CD4-positive, CD25-positive, alpha-beta regulatory T cell (primary cell): ENCODE results near the gene TAL1. TPM values are rescaled to one million over a fixed set of nuclear protein-coding genes. Genes with fewer than 3 reads are reported as not detected.

ENCODE experiments used
- ATAC-seq, 2 donors: fragments of 150-1000 bp; cut with Tn5 transposase; one replicate each; pipeline ENCODE4 v1.10.0; 2021; ENCODE audit warnings: low read depth in 2 of 2, moderate number of reproducible peaks in 2 of 2, moderate library complexity in 1 of 2
- DNase-seq, 3 donors: peaks; one replicate each; pipeline versions ENCODE4 v3.0.0 to v3.0.0-alpha.2; 2012 to 2022; ENCODE audit warnings: mixed read lengths in 1 of 3
- H3K27ac ChIP-seq: one replicate; pipeline ENCODE4 v1.7.0; 2013; ENCODE audit warnings: mild to moderate bottlenecking, low read length; ENCODE audit not compliant: insufficient read depth, poor library complexity, severe bottlenecking
- H3K27me3 ChIP-seq: one replicate; pipeline ENCODE4 v1.7.0; 2013; ENCODE audit warnings: low read length; ENCODE audit not compliant: control insufficient read depth, insufficient read depth
- H3K36me3 ChIP-seq: one replicate; pipeline ENCODE4 v1.7.0; 2013; ENCODE audit warnings: mild to moderate bottlenecking, low read length, moderate library complexity; ENCODE audit not compliant: control insufficient read depth, insufficient read depth
- H3K4me1 ChIP-seq: 2 replicates; pipeline ENCODE4 v1.7.0; 2013; ENCODE audit warnings: mild to moderate bottlenecking, low read length; ENCODE audit not compliant: insufficient read depth, control insufficient read depth, poor library complexity, severe bottlenecking
- H3K4me3 ChIP-seq: one replicate; pipeline ENCODE4 v1.7.0; 2013; ENCODE audit warnings: low read depth, mild to moderate bottlenecking, low read length, moderate library complexity
- H3K9me3 ChIP-seq, 2 experiments: 1 replicate in 1 of 2; 2 replicates in 1 of 2; pipeline ENCODE4 v1.7.0; 2013; ENCODE audit warnings: low read length in 2 of 2, mild to moderate bottlenecking in 1 of 2, moderate library complexity in 1 of 2; ENCODE audit not compliant: control insufficient read depth in 2 of 2
- H3K27ac Mint-ChIP-seq, 3 donors: one replicate each; pipeline ENCODE4 v1.8.0; 2020 to 2022; ENCODE audit warnings: mild to moderate bottlenecking in 3 of 3, mixed read lengths in 3 of 3, moderate library complexity in 2 of 3
- H3K27me3 Mint-ChIP-seq: one replicate; pipeline ENCODE4 v1.8.0; 2022; ENCODE audit warnings: mild to moderate bottlenecking, mixed read lengths
- H3K36me3 Mint-ChIP-seq: one replicate; pipeline ENCODE4 v1.8.0; 2020; ENCODE audit warnings: mixed read lengths
- H3K4me1 Mint-ChIP-seq, 4 donors: one replicate each; pipeline ENCODE4 v1.8.0; 2020 to 2022; ENCODE audit warnings: mixed read lengths in 4 of 4, mild to moderate bottlenecking in 1 of 4
- H3K4me3 Mint-ChIP-seq, 4 donors: one replicate each; pipeline ENCODE4 v1.8.0; 2020 to 2022; ENCODE audit warnings: mild to moderate bottlenecking in 4 of 4, mixed read lengths in 4 of 4, moderate library complexity in 3 of 4
- H3K9me3 Mint-ChIP-seq, 7 donors: one replicate each; pipeline ENCODE4 v1.8.0; 2020 to 2022; ENCODE audit warnings: mixed read lengths in 7 of 7, mild to moderate bottlenecking in 3 of 7, moderate library complexity in 2 of 7
- polyA plus RNA-seq, 4 donors: library from polyadenylated mRNA; unstranded; fragments of 300-500 nt; fragmentation: Illumina TruSeq; gene quantifications; one replicate each; pipeline ENCODE4 v1.2.3, GENCODE V29; 2021
- total RNA-seq: library from RNA; stranded (reverse); gene quantifications from one replicate; pipeline ENCODE4 v1.2.3, GENCODE V29; 2022

The TAL1 gene
- total and polyA plus RNA-seq, 5 donors from 2014 or later = 4.4 TPM; not detected in 4

- Mint-ChIP-seq H3K4me1 (peaks cover 0 to 18% (median 8%) of the 10 kb centered on the region in 4 donors), H3K9me3 (peaks cover 0 to 1% (median 0%) of the 10 kb centered on the region in 7 donors), H3K27ac (no peak overlapping the region), H3K27me3 (peaks cover 16% of the 10 kb centered on the region), H3K36me3 (peaks cover 4% of the 10 kb centered on the region), H3K4me3 (no peak overlapping the region)
- H3K27me3 ChIP-seq = peaks cover 10% of the 10 kb centered on the region
- H3K9me3 ChIP-seq = no peaks in the 10 kb centered on the region
- peaks cover 8% of the 10 kb centered on the region for H3K4me1 ChIP-seq
- ATAC-seq = no peak
- no peak overlapping the region for H3K4me3 ChIP-seq
- H3K27ac ChIP-seq = no peak overlapping the region
- H3K36me3 ChIP-seq = no peaks in the 10 kb centered on the region
- no peak for DNase-seq
These were observed 48.5 kb downstream of the TAL1 start for GRCh38 chr1:47183308-47184089.

- Mint-ChIP-seq H3K36me3 (peaks cover 4% of the 10 kb centered on the region), H3K27me3 (peaks cover 16% of the 10 kb centered on the region), H3K4me3 (no peak overlapping the region), H3K9me3 (peaks cover 0 to 1% (median 0%) of the 10 kb centered on the region in 7 donors), H3K4me1 (peaks cover 0 to 18% (median 8%) of the 10 kb centered on the region in 4 donors), H3K27ac (no peak overlapping the region)
- Histone ChIP-seq H3K36me3 (no peaks in the 10 kb centered on the region), H3K4me1 (peaks cover 8% of the 10 kb centered on the region), H3K27ac (no peak overlapping the region), H3K27me3 (peaks cover 10% of the 10 kb centered on the region), H3K4me3 (no peak overlapping the region), H3K9me3 (no peaks in the 10 kb centered on the region)
- DNase-seq (no peak), ATAC-seq (no peak)
These were observed 49.3 kb downstream of the TAL1 start for GRCh38 chr1:47182676-47183235.

GRCh38 chr1:47181955-47182675 lies 49.9 kb downstream of the TAL1 start:
- H3K27me3 Mint-ChIP-seq = peaks cover 16% of the 10 kb centered on the region
- ATAC-seq = no peak
- peaks cover 0 to 18% (median 8%) of the 10 kb centered on the region in 4 donors for H3K4me1 Mint-ChIP-seq
- no peak for DNase-seq
- Histone ChIP-seq H3K27ac (no peak overlapping the region), H3K4me3 (no peak overlapping the region), H3K9me3 (no peaks in the 10 kb centered on the region), H3K27me3 (peaks cover 10% of the 10 kb centered on the region), H3K4me1 (peaks cover 8% of the 10 kb centered on the region), H3K36me3 (no peaks in the 10 kb centered on the region)
- H3K9me3 Mint-ChIP-seq = peaks cover 0 to 1% (median 0%) of the 10 kb centered on the region in 7 donors
- H3K4me3 Mint-ChIP-seq = no peak overlapping the region
- no peak overlapping the region for H3K27ac Mint-ChIP-seq
- peaks cover 4% of the 10 kb centered on the region for H3K36me3 Mint-ChIP-seq

- Mint-ChIP-seq H3K27ac (no peak overlapping the region), H3K27me3 (peaks cover 16% of the 10 kb centered on the region), H3K36me3 (peaks cover 4% of the 10 kb centered on the region), H3K4me1 (peaks cover 0 to 18% (median 8%) of the 10 kb centered on the region in 4 donors), H3K9me3 (peaks cover 0 to 1% (median 0%) of the 10 kb centered on the region in 7 donors), H3K4me3 (no peak overlapping the region)
- Histone ChIP-seq H3K9me3 (no peaks in the 10 kb centered on the region), H3K27me3 (peaks cover 10% of the 10 kb centered on the region), H3K4me3 (no peak overlapping the region), H3K27ac (no peak overlapping the region), H3K36me3 (no peaks in the 10 kb centered on the region), H3K4me1 (peaks cover 8% of the 10 kb centered on the region)
- DNase-seq = no peak
- no peak for ATAC-seq
These were observed 50.7 kb downstream of the TAL1 start for GRCh38 chr1:47181095-47181954.

GRCh38 chr1:47180603-47181094 lies 51.4 kb downstream of the TAL1 start:
- no peaks in the 10 kb centered on the region for H3K9me3 ChIP-seq
- Mint-ChIP-seq H3K27ac (peak overlapping the region in 1 of 3 donors; percentile 63), H3K9me3 (peaks cover 0 to 2% (median 0%) of the 10 kb centered on the region in 7 donors), H3K36me3 (peaks cover 4% of the 10 kb centered on the region), H3K4me1 (peaks cover 0 to 18% (median 8%) of the 10 kb centered on the region in 4 donors), H3K4me3 (peak overlapping the region in 1 of 4 donors; percentile 17), H3K27me3 (peaks cover 16% of the 10 kb centered on the region)
- peaks cover 8% of the 10 kb centered on the region for H3K4me1 ChIP-seq
- ATAC-seq = no peak
- H3K36me3 ChIP-seq = no peaks in the 10 kb centered on the region
- H3K27me3 ChIP-seq = peaks cover 10% of the 10 kb centered on the region
- H3K4me3 ChIP-seq = no peak overlapping the region
- no peak overlapping the region for H3K27ac ChIP-seq
- DNase-seq = no peak

- Mint-ChIP-seq H3K9me3 (peaks cover 0 to 2% (median 0%) of the 10 kb centered on the region in 7 donors), H3K4me3 (no peak overlapping the region), H3K27ac (no peak overlapping the region), H3K4me1 (peaks cover 0 to 23% (median 8%) of the 10 kb centered on the region in 4 donors), H3K27me3 (peaks cover 16% of the 10 kb centered on the region), H3K36me3 (peaks cover 4% of the 10 kb centered on the region)
- Histone ChIP-seq H3K27me3 (peaks cover 10% of the 10 kb centered on the region), H3K4me1 (peaks cover 8% of the 10 kb centered on the region), H3K36me3 (no peaks in the 10 kb centered on the region), H3K4me3 (no peak overlapping the region), H3K9me3 (no peaks in the 10 kb centered on the region), H3K27ac (no peak overlapping the region)
- DNase-seq (no peak), ATAC-seq (no peak)
These were observed 51.9 kb downstream of the TAL1 start for GRCh38 chr1:47179988-47180563.
